ENCODE measurements around the gene SSBP4. TPM values are rescaled to one million over a fixed set of nuclear protein-coding genes. Genes with fewer than 3 reads are reported as not detected.
"Not testable (repeated sequence)": the region's sequence is repeated elsewhere in the genome, so short reads cannot be mapped to it uniquely, and the experiment has no call there.

The SSBP4 gene
- 36.2 TPM for total RNA-seq
- long read RNA-seq, transcript SSBP4-202 (17 exons, 1,721 nt): major isoform, 13 of 43 reads
- long read RNA-seq, partial matches to known transcripts: 5 of 43 reads
- long read RNA-seq, other reads (novel, unspliced or antisense): 24 of 43 reads

DNA sequence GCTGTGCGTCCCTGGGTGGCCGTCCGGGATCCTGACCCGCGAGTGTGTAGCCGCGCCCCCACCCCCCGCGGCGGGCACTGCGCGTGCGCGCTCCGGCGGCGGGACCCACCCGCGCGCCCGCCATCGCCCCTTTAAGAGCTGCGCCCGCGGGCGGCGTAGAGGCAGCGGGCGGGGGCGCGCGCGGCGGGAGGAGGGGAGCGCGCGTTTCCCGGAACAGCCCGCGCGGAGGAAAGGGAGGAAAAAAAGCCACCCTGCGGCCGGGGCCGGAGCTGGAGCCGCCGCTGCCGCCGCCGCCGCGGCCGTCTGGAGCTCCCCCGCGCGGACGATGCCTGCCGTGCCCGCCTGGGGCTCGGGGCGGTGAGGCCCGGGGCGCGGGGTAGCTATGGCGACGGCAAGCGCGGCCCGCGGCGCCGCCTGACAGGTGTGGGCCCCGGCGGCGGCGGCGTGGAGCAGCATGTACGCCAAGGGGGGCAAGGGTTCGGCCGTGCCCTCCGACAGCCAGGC lies at the start of gene SSBP4:
Gene SSBP4, plus strand, starts transcription at position 204 of the 504 bp plus-strand sequence. Its CDS starts 251 bp downstream, at position 455.
- intact Hi-C loops (cut with DNase I): loop anchor here (5.0 kb wide), 1 partner anchor 137 kb away; the partner anchor contains the start of gene JUND
- peak; percentile 88 for DNase-seq (ENCODE audit: missing footprints)
- ATAC-seq: peak; percentile 15

DNA sequence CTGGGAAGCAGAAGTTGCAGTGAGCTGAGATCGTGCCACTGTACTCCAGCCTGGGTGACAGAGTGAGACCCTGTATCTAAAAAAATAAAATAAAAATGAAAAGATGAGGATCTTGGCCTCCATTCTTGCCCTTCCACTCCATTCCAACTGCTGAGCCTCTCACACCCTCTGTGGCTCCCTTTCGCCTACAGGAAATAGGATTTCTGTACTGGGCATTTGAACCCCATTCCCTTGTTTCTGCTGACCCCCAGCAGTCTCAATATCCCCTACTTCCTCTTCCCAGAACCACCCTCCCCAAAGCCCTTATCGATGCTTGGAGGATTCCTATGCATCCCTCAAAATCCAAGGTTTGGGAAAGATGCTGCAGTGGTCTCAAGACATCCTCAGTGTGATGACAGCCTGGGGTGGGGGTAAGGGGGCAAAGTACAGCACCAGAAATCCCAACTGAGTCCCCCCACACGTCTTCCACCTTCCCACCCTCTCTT lies 45.7 kb upstream of the SSBP4 start:
- DNase-seq (ENCODE audit: missing footprints) (no peak), ATAC-seq (no peak)

DNA sequence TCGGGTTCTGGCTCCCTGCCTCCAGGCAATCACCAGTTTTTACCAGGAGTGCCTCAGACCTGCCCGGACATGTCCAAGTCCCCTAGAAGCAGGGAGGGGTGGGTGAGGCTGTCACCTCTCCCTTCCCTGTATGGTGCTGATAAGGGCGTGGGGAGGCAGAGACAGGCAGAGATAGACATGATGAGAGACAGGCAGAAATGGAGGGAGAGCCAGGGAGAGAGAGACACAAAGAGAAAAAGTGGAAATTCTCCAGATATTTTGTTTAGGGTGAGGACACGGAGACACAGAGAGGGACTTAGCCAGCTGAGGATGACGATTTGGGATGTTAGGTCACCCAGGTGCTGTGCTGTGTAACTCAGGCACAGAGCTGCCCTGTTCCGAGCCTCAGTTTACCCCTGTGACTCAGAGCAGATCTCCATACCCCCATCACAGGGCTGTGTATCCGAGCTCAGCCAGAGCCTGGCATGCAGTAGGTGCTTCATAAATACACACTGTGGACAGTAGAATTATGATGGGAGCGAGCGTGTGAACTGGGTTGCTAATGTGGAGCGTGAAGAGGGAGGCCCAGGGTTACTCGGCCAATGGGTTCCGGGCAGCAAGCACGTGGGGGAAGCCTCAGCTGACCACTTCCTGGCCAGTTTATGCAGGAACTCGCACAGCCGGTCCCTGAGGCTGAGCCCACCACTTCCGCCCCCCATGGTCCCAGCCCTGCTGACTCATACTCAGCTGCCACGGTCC lies 45.1 kb upstream of the SSBP4 start:
- DNase-seq (ENCODE audit: missing footprints) (peak; percentile 94), ATAC-seq (peak; percentile 97)
- intact Hi-C loops (cut with DNase I): no loop called here

More for the DNA sequence above, 45.7 kb upstream of the SSBP4 start:
- intact Hi-C loops (cut with DNase I): no loop called here

DNA sequence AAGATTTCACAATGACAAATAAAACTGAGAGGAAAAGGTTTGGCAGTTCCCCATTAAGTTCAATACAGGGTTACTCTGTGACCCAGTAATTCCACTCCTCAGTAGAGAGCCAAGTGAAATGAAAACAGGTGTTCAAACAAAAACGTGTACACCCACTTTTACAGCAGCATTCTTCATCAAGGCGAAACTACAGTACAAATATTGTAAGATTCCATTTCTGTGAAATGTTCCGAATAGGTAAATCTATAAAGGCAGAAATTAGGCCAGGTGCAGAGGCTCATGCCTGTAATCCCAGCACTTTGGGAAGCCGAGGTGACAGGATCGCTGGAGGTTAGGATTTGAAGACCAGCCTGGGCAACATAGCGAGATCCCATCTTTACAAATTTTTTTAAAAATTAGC lies 42.2 kb upstream of the SSBP4 start:
- DNase-seq (ENCODE audit: missing footprints): no peak
- intact Hi-C loops (cut with DNase I): no loop called here
- ATAC-seq: no peak

DNA sequence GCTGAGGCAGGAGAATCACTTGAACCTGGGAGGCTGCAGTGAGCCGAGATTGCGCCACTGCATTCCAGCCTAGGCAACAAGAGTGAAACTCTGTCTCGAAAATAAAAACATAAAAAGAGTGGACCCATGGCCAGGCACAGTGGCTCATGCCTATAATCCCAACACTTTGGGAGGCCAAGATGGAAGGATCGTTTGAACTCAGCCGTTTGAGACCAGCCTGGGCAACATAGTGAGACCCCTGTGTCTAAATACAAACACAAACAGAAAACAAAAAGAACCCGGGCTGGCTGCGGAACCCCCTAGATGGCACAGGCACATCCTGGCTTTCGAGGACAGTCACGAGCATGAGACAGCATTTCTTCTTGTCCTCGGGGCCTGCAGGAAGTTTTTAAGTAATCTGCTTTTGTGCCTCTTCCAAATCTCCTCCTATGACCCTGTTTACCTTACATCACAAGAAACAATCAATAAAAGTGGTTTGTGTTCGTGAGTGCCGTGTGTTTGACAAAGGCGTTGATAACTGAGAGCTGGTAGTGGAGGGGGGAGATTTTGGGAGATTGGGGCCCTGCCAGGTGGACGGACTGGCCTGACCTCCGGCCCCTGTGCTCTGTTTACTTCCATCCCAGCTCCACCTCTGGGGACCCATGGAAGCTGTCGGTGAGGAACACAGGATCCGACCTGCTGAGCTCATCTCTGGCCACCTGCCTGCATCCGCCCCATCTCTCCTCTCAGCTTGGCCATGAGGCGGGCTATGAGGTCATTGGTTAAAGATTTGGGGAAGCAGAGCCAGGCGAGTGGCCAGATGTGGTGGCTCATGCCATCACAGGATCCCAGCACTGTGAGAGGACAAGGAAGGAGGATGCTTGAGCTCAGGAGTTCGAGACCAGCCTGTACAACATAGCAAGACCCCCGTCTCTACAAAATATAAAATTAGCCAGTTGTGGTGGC lies 39.1 kb upstream of the SSBP4 start:
- DNase-seq (ENCODE audit: missing footprints) (peak; percentile 87), ATAC-seq (peak; percentile 94)
- intact Hi-C loops (cut with DNase I): no loop called here

DNA sequence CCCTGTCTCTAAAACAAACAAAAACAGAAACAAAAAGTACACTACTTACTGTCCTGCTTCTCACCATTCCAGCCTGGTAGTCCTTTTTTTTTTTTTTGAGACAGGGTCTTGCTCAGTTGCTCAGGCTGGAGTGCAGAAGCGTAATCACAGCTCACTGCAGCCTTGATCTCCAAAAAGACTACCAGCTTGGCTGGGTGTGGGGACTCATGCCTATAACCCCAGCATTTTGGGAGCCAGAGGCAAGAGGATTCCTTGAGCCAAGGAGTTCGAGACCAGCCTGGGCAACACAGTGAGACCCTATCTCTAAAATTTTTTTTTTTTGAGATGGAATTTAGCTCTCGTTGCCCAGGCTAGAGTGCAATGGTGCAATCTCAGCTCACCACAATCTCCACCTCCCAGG lies 38.4 kb upstream of the SSBP4 start:
- intact Hi-C loops (cut with DNase I): no loop called here
- ATAC-seq (no peak), DNase-seq (ENCODE audit: missing footprints) (no peak)

DNA sequence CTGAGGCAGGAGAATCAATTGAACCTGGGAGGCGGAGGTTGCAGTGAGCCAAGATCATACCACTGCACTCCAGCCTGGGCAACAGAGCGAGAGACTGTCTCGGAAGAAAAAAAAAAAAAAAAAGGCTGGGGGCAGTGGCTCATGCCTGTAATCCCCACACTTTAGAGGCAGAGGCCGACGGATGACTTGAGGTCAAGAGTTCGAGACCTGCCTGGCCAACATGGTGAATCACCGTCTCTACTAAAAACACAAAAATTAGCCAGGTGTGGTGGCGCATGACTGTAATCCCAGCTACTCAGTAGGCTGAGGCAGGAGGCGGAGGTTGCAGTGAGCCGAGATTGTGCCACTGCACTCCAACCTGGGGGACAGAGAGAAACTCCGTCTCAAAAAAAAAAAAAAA lies 35.6 kb upstream of the SSBP4 start:
- ATAC-seq; DNase-seq (ENCODE audit: missing footprints); intact Hi-C loops (cut with DNase I): not testable (repeated sequence)

DNA sequence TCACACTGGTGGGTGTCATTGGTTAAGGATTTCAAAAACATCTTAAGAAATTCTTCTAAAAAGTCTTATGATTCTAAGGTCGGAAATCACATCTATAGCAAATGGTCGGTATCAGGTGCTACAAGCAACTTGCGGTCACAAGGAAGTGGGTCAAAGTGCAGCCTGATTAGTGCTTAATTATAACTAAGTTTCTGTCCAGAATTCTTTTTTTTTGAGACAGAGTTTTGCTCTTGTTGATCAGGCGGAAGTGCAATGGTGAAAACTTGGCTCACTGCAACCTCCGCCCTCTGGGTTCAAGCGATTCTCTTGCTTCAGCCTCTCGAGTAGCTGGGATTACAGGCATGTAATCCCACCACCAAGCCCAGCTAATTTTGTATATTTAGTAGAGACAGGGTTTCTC lies 34.4 kb upstream of the SSBP4 start:
- no peak for DNase-seq (ENCODE audit: missing footprints)
- ATAC-seq: no peak
- intact Hi-C loops (cut with DNase I): no loop called here

DNA sequence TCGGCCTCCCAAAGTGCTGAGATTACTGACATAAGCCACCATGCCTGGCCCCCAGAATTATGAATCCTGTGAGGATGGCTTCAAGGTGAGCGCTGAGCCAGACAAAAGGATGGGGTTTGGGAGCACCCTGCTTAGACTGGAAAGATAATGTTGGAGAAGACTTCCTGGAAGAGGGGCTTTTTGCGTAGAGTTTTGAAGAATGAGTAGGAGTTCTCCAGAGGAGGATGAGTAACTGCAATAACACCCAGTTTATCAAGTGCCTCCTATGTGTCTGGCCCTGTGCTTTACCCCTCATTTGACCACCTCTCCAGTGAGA lies 33.9 kb upstream of the SSBP4 start:
- DNase-seq (ENCODE audit: missing footprints) (no peak), ATAC-seq (no peak)
- intact Hi-C loops (cut with DNase I): no loop called here

DNA sequence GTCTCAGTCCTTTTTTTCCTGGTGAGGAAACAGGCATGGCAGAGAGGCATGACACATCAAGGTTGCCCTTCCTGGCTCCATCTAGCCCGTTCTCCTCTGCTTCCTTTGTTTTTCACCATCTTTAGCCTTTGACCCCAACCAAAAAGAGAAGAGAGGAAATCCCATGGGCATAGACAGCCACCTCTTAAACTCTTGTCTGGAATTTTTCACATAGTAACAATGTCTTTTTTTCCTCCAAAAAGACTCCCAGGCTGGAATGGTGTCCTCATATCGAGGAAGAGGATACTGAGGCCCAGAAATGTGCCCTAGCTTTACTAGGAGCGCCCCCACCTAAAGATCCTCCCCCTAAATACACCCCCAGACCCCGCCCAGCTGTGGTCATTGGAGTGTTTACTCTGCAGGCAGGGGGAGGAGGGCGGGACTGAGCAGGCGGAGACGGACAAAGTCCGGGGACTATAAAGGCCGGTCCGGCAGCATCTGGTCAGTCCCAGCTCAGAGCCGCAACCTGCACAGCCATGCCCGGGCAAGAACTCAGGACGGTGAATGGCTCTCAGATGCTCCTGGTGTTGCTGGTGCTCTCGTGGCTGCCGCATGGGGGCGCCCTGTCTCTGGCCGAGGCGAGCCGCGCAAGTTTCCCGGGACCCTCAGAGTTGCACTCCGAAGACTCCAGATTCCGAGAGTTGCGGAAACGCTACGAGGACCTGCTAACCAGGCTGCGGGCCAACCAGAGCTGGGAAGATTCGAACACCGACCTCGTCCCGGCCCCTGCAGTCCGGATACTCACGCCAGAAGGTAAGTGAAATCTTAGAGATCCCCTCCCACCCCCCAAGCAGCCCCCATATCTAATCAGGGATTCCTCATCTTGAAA lies 33.3 kb upstream of the SSBP4 start, which contains the start of gene GDF15:
Gene GDF15, plus strand, starts transcription at position 484 of the 868 bp plus-strand sequence. Its CDS starts 32 bp downstream, at position 516.
- no peak for ATAC-seq
- peak; percentile 78 for DNase-seq (ENCODE audit: missing footprints)
- intact Hi-C loops (cut with DNase I): no loop called here

DNA sequence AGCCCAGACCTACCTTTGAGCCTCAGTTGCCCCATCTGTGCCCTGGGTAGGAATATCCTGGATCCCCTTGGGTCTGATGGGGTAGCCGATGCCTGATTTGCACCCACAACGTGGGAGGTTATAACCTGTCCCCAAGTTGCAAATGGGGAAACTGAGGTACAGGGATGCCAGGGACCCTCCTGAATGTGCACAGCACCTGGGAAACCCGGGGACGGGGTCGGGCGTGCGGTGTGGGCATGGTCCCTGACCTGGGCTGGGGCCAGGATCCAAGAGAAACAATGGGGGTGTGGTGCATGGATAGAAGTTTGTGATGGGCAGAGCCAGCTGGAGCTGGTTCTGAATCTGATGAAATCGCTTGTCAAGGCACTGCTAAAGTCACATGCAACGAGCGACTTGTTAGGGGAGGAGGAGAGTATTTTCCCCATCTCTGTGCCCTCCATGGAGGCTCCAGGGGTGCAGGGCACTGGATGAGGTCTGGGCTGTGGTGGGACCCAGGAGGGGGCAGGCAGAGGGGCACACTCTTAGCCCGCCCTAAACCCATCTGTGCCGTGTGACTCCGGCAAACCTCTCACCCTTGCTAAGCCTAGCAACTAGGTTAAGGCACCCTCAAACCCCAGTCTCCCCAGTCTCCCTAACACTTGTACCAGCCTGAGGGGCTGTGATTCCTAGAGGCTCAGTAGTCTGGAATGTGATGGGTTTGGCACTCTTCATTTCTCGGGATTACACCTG lies 32.5 kb upstream of the SSBP4 start:
- DNase-seq (ENCODE audit: missing footprints) (no peak), ATAC-seq (no peak)
- intact Hi-C loops (cut with DNase I): no loop called here

DNA sequence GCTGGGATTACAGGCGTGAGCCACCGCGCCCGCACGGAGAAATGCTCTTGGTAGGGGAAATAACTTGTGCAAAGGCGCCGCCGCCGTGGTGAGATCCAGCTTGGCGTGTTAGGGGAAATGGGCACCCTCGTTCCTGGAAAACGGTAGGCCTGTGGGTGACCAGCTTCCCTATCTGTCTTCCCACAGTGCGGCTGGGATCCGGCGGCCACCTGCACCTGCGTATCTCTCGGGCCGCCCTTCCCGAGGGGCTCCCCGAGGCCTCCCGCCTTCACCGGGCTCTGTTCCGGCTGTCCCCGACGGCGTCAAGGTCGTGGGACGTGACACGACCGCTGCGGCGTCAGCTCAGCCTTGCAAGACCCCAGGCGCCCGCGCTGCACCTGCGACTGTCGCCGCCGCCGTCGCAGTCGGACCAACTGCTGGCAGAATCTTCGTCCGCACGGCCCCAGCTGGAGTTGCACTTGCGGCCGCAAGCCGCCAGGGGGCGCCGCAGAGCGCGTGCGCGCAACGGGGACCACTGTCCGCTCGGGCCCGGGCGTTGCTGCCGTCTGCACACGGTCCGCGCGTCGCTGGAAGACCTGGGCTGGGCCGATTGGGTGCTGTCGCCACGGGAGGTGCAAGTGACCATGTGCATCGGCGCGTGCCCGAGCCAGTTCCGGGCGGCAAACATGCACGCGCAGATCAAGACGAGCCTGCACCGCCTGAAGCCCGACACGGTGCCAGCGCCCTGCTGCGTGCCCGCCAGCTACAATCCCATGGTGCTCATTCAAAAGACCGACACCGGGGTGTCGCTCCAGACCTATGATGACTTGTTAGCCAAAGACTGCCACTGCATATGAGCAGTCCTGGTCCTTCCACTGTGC lies 30.9 kb upstream of the SSBP4 start:
- DNase-seq (ENCODE audit: missing footprints) (peak; percentile 95), ATAC-seq (peak; percentile 86)
- intact Hi-C loops (cut with DNase I): loop anchor here (2.0 kb wide), 1 partner anchor 22 kb away; no protein-coding TSS in a partner anchor

DNA sequence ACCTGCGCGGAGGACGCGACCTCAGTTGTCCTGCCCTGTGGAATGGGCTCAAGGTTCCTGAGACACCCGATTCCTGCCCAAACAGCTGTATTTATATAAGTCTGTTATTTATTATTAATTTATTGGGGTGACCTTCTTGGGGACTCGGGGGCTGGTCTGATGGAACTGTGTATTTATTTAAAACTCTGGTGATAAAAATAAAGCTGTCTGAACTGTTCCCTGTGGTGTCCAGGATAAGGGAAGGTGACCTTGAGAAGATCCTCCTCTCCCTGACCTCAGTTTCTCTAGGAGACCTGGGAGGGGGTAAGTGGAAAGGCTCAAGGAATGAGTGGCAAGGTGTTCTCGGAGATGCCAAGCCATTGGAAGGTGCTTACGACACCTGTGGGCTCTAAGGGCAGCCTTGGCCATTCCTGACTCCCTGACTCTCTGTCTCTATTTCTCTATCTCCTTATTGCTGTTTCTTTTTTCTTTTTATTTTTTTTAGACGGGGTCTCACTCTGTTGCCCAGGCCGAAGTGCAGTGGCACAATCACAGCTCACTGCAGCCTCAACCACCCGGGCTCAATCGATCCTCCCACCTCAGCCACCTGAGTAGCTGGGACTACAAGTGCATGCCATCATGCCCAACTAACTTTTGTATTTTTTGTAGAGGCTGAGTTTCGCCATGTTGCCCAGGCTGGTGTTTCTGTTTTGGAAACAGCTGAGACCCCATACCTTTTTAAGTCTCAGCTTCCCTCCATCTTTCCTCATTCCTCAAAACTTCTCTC lies 30.1 kb upstream of the SSBP4 start:
- DNase-seq (ENCODE audit: missing footprints) (peak; percentile 28), ATAC-seq (no peak)
- intact Hi-C loops (cut with DNase I): loop anchor here (2.0 kb wide), 1 partner anchor 22 kb away; no protein-coding TSS in a partner anchor

DNA sequence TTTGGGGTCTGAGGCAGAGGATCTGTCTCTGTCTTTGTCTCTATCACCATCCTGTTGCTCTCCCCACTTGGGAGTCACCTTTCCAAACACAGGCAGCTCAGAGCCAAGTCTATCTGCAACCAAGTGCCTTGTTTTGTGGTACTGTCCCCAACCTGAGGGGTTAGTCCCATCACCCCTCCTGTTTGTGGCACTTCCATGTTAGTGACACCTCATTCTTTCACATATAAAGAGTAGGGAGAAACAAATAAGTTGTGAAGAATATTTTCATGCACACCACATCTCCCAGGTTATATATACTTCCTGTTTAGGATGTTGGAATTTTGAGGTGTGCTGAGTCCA lies 29.5 kb upstream of the SSBP4 start:
- intact Hi-C loops (cut with DNase I): loop anchor here (2.0 kb wide), 1 partner anchor 21 kb away; no protein-coding TSS in a partner anchor
- DNase-seq (ENCODE audit: missing footprints): peak; percentile 5
- no peak for ATAC-seq

DNA sequence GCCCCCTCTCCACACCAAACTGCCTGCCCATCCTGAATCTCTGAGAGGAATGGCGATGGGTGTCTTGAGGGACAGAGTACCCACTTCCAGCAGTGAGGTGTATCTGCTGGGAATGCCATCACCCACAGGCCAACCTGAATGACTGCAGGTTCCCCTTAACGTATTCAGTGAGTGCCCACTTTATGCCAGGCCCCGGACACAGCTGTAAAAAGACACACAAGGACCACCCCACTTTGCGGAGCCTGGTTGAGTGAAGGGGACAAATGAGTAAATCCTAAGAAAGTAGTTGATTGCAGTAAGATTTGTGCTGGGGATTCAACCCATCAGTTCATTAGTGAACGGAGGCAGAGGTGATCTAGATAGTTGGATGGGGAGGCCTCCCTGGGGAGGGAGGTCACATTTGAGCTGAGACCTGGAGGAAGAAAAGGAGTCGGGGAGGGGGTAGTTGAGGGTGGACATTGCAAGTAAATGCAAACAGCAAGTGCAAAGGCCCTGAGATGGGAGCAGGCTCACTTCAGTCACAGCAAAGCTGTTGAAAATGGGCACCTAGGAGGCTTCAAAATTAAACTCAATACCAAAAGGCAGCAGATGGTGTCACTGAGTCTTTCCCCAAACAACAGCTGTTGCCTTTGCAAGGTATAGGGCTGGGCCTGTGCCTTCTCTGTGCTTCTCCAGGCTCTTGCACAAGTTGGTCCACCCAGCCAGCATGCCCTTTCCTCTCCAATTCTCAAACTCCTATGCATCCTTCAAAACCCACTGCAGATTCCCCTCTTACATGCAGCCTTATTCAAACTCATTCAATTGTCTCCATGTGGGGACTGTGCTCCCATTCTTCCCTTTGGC lies 28.9 kb upstream of the SSBP4 start:
- intact Hi-C loops (cut with DNase I): no loop called here
- ATAC-seq: no peak

More for the DNA sequence above, 28.9 kb upstream of the SSBP4 start:
- peak; percentile 35 for DNase-seq (ENCODE audit: missing footprints)
